Choroid plexus epithelial cell (primary cell): ENCODE measurements around the gene ZNF792.
"Not testable (repeated sequence)": the region's sequence is repeated elsewhere in the genome, so short reads cannot be mapped to it uniquely, and the experiment has no call there.

Source experiments
- DNase-seq: peaks from one replicate; pipeline ENCODE4 v3.0.0-alpha.2; 2010; ENCODE audit warnings: low read depth
- H3K4me3 ChIP-seq: 2 replicates; pipeline ENCODE4 v1.5.1; 2011; ENCODE audit warnings: low read depth, mild to moderate bottlenecking, control low read depth, low read length, moderate library complexity
- CTCF ChIP-seq: conservative IDR thresholded peaks from 2 replicates; pipeline ENCODE4 v1.5.1; 2011; ENCODE audit warnings: low read depth, mild to moderate bottlenecking, control low read depth, inconsistent platforms, low read length, moderate library complexity

Gene ZNF792

GRCh38 chr19:34994643-34995541 lies 30.9 kb upstream of the ZNF792 start:
- H3K4me3 ChIP-seq, result no peak overlapping the region
- peak; percentile 23 for DNase-seq

DNA sequence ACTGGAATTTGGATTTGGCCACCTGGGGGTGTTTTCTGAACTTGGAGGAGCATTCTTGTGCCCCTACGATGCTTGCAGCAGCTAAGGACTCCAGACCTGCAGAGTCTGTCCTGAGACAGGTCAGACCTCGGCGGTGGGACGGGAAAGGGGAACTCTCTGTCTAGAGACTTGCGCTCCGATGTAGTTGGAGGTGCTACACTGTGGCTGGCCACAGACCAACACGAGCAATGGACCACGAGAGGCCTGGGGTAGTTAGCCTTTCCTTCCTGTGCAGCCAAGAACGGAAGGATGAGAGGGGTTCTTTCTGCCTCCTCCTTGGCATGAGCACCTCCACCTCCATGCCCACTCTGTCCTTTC lies 30.2 kb upstream of the ZNF792 start:
- no peak for TF ChIP-seq CTCF
- H3K4me3 ChIP-seq, result no peak overlapping the region
- no peak for DNase-seq

More at GRCh38 chr19:34994643-34995541, 30.9 kb upstream of the ZNF792 start:
- TF ChIP-seq CTCF, result no peak

DNA sequence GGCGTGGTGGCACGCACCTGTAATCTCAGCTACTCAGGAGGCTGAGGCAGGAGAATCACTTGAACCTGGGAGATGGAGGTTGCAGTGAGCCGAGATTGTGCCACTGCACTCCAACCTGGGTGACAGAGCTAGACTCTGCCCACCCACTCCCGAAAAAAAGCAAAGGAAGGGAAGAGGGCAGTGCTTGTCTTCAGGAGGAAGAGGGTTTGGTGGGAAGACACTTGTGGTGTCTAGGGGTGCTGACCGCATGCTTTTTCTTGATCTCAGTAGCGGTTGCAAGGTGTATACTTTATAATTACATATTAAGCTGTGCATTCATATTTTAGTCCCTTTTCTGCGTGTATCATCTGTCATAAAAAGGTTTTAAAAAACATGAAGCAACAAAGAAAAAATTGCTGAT lies 28.6 kb upstream of the ZNF792 start:
- not testable (repeated sequence) for DNase-seq, H3K4me3 ChIP-seq

GRCh38 chr19:34991542-34992333 lies 27.7 kb upstream of the ZNF792 start:
- no peak overlapping the region for H3K4me3 ChIP-seq
- no peak for TF ChIP-seq CTCF
- no peak for DNase-seq

GRCh38 chr19:34990578-34991192 lies 26.7 kb upstream of the ZNF792 start:
- no peak for DNase-seq
- TF ChIP-seq CTCF, result no peak
- no peak overlapping the region for H3K4me3 ChIP-seq

DNA sequence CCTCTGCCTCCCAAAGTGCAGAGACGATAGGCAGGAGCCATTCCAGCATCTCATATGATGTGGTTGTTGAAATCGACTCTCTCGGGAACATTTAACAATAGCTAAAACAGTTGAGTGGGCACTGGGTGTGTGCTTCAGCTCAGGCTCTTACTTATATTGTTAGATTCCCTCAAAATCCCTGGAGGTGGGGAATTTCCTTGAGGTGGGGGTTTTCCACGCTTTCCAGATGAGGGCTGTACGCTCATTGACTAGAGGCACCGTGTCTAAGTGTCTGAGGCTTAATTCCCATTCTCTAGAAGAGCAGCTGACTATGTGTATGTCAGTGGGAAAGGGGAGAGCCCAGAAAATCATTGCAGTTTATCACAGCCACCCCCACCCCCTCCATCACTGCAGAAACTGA lies 25.3 kb upstream of the ZNF792 start:
- no peak for DNase-seq
- H3K4me3 ChIP-seq, result no peak overlapping the region
- no peak for TF ChIP-seq CTCF

DNA sequence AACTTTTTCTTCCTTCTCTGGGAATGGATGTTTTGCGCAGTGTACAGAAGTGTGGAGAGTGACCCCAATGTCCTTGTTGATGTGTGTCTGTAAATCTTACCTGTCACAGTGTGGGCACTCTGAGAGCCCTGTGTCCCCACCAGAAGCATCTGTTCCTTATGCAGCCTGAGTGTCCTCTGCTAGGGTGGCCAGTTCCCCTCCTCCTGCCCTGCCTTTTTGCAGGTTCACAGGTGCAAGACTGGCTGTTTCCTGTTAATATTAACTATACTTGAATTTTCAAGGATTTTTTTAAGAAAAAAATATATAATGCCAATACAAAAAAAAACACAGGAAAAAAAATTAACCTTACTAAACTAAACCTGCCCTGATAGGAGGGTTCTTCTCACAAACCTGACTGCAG lies 24.1 kb upstream of the ZNF792 start:
- no peak for TF ChIP-seq CTCF
- no peak overlapping the region for H3K4me3 ChIP-seq
- DNase-seq, result no peak
